HG02884 (cell line): ENCODE measurements around the gene NEUROD4.

Experiments used
- ATAC-seq: cut with Tn5 transposase; IDR thresholded peaks from one replicate; pipeline ENCODE4 v1.9.1; 2021; ENCODE audit warnings: mild to moderate bottlenecking, moderate library complexity; ENCODE audit not compliant: unreplicated experiment

NEUROD4 gene

DNA sequence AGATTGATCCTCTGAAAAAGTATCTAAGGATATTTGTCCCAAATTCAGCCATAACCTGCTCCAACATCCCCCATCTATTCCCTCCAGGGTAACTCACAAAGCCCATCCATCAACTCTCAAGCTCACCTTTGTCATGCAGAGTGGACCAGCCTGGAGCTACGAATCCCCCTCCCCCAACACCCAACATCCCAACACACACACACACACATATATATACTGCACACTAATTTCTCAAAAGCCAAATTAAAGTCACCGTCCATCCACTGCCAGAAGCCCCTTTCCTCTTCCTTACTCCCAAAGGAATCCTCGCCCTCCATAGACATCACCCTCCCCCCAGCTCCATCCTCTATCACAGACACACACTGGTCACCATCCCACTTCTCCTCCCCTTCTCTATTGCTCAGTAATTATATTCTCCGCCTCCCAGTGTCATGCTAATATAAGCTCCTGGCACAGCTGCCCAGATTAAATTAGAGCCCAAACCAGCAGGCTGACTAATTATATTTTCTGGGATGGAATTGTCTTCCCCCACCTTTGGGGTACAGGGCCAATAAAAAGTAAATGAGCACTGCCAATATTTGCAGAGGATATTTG lies 21.7 kb upstream of the NEUROD4 start:
- ATAC-seq: no peak

GRCh38 chr12:54998958-54999510 lies 20.7 kb upstream of the NEUROD4 start:
- no peak for ATAC-seq

DNA sequence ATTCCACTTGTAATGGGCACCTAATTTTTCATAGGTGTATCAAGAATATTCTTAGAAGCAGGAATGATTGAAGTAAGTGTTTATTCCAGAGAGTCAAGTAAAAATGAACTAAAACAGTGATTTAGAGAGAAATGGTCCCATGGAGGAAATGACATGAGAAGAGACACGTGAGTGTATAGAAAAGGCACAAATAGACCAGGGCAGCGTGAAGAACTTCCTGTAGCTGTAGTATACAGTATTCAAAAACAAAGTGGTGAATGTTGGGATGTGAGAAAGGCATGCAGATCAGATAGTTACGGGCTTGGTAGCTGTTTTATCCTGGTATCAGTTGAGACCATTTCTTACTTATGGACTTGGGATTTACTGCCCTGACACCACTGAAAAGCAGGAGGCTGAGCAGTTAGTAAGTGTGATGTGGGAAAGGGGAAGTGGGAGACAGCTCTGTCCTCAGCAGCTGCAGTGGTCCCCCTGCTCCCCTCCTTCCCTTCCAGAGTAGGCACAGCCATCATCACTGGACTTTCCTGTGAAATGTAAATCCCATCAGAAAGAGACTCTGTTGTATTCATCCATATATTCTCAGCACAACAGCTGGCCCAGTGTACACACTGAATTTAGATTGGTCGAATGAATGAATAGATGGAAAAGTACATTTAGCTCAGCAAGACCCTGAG lies 18.4 kb upstream of the NEUROD4 start:
- no peak for ATAC-seq

DNA sequence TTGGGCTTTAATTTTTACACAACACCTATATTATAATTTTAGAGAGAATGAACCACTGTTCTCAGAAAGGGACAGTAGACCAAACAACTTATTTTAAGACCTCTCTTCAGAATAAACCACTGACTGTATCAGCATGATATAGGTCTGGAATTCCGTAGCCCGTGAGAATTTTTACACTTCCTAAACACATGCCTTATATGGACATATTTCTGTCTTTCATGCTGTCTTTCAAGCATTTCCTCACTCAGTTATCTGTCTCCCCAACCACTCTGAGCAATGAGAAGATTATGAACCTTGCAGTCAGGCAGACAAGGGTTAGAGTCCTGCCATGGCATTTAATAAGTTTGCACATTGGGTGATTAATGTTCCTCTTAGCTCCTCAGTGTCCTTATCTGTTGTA lies 17.4 kb upstream of the NEUROD4 start:
- ATAC-seq: no peak

DNA sequence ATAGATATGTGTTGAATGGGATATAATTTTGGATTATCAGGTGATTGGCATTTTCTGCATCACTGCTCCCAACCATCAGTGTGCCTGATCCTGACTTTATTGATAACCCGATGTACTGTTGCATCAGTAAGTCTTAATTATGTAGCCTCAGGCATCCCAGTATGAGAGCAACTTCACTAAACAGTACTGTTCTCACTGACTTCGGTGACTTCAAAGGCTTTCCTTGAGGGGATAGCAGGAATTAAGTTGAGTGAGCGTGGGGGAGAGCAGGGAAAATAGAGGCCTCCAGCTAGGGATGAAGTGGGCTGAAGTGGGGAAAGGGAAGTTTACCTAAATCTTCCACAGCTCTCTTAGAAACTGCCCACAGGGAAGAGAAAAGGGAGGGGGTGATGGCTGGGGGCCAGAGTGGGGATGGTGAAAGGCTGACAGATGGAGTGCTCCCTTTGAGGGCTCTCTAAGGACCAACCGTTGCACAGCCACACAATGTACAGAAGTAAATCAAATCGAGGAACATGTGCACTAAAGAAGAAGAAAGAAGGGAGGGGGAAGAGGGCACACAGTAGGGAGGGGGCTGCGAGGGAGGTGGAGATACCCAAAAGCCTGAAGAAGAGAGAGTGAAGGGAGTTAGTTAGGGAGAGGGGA lies 10.7 kb upstream of the NEUROD4 start:
- ATAC-seq: no peak

GRCh38 chr12:55017416-55017925 lies 2.3 kb upstream of the NEUROD4 start:
- no peak for ATAC-seq

GRCh38 chr12:55024575-55024974 lies 4.8 kb downstream of the NEUROD4 start:
- no peak for ATAC-seq

DNA sequence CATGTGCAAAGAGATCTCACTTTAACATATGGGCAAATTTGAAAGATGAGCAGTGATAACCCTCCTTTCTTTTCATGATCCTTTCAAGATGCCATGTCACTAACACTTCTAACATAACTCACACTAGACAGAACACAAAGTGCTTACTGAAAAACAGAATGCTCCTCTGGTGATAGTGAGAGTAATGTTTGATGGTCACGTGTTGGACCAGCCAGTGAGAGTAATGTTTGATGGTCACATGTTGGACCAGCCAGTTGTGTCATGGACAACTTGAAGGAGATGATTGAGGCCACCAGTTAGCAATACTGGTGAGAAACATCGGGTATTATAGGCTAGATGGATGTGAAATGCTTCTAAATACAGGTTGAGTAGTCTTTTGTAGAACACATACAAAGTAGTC lies 5.7 kb downstream of the NEUROD4 start:
- ATAC-seq: no peak

- ATAC-seq: no peak
Measured at GRCh38 chr12:55034218-55034617, 14.4 kb downstream of the NEUROD4 start.

- ATAC-seq: no peak
Measured at GRCh38 chr12:55036326-55037115, 16.7 kb downstream of the NEUROD4 start.

DNA sequence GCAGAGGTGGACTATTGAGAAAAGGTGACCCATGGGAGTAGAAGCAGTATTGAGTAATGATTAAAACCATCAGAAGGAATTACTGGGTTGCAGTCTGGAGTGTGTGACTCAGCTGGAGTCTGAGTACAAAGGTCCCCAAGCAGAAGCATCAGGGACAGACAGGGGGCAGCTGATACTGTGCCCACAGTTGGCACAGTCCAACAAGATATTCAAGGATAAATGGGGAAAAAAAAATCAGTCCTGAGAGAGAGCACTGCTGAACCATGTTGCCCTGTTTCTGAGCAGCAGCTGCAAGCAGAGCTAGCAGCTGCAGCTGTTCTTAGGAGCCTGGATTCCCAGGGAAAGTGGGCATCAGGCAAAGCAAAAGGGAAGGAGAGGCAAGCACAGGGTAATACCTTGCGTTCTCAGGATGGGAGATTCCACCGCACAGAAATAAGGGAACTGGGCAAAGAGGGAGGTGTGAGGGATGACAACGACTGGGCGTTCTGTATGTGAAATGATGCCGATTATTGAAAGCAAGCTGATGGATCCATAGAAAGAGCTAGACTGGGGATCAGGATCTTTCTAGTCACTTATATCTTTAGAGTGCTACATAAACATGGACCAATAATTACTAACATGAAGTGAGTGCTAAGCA lies 17.7 kb downstream of the NEUROD4 start:
- ATAC-seq: no peak

DNA sequence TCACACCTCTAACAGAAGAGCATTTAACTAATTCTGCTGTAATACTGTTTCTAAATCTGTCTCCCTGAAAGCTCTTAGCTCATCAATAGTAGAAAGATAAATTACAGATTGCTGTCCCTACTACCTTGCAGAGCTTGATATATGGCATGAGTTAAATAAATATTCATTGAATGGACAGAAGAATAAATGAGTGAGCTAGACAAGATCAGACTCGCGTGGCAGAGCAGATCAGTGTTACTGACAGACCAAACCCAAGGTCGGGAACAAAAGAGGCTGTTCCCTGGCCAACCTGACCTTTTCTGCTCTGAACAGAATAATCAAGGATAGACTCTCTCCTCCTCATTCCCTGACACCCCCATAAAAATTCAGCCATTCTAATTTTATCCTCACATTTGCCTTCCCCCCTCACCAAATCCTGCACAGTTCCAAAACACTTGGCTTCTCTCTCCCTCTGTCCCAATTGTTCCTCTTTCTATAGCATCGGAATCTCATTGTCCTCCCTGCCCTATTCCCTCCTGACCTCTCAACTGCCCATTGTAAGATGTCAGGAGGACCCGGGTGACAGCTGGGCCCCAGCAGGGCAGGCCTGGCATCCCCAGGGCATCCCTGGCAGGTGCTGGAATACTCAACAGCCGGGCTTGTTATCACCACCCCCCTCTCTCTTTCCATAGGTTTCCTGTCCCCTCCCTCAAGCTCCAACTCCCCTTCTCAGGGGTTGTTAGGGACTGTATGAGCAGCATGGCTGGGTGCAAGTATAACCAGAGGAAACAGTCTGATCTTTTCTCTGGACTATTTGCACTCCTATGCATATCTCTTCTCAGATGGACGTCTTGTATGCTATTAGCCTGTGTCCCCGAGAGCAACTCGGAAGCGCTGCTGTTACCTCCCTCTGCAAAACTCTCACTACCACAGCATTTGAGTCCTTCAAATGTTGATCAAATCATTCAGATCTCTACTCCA lies 19.9 kb downstream of the NEUROD4 start:
- ATAC-seq: no peak

GRCh38 chr12:55041345-55042055 lies 21.7 kb downstream of the NEUROD4 start:
- ATAC-seq: no peak

DNA sequence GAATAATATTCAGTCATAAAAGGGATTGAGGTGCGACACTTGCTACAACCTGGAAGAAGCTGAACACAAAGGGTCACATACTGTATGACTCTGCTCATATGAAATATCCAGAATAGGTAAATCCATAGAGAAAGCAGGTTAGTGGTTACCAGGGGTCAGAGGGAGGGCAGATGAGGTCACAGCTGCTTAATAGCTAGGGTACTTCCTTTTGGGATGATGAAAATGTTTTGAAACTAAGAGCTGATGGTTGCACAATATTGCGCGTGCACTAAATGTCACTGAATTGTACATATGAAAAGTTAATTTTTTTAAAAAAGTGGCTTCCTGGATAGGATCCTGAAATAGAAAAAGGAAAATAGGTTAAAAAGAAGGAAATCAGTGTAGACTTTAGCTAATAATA lies 23.8 kb downstream of the NEUROD4 start:
- no peak for ATAC-seq

DNA sequence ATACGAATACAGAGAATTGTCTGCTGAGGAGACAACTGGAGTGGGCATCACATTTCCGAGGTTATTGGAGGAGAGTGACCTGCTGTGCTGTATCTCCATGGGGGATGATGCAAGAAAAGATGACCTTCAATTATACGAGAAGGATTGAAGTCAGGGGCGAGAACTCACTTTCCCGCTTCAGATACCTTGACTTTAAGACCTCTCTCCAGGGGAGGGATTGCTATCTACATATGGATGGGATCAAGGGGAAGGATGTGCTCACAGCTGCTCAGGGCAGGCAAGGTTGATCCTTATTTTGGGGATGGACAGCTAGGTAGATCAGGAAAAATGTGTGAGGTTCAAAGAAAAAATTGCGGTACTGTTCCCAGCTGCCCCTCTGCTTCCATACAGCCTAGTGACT lies 24.4 kb downstream of the NEUROD4 start:
- ATAC-seq: no peak

DNA sequence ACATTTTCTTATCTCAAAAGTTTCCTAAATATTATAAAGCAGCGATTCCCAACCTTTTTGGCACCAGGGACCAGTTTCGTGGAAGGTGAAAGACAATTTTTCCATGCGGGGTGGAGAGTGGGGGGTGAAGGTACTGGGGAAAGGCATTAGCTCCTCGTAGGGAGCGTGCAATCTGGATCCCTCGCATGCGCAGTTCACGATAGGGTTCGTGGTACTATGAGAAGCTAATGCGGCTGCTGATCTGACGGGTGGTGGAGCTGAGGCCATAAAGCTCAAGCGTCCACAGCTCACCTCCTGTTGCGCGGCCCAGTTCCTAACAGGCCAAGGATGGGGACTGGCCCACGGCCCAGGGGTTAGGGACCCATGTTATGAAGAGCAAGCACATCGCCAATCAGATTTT lies 29.9 kb downstream of the NEUROD4 start:
- ATAC-seq: no peak

DNA sequence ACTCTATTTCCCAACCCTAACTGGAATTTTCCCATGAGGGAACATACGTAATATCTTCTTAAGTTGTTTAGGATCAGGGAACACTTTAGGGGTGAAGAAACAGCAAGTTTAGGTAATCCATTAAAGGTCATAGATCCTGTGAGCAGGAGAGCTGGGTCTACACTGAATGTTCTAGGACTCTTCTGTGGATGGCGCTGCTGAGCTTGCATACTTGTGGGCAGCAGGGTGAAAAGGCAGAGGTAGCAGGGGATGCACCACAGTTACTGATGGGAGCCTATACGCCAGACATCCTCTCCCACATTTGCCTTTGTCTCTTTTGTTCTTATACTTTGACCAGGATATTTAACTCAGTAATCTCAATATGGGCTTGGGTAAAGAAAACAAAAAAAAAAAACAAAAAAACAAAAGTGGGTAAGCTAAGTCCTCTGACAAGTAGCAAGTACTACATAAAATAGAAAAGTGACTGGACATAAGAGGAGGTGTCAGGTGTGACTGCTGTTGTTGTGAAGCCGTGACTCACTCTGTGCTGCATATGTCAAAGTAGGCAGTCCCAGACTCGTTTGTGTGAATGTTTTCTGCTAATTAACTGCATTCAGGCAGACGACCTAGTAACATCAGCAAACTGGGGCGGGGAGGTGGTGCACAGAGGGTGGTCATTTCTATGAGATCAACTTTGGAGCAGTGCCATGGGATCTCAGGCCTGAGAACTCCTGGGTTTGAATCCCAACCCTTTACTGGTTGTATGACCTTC lies 31.6 kb downstream of the NEUROD4 start:
- no peak for ATAC-seq

- ATAC-seq: no peak
Measured at GRCh38 chr12:55057481-55057880, 37.7 kb downstream of the NEUROD4 start.
